ENCODE results near the gene PCDH15.

DNA sequence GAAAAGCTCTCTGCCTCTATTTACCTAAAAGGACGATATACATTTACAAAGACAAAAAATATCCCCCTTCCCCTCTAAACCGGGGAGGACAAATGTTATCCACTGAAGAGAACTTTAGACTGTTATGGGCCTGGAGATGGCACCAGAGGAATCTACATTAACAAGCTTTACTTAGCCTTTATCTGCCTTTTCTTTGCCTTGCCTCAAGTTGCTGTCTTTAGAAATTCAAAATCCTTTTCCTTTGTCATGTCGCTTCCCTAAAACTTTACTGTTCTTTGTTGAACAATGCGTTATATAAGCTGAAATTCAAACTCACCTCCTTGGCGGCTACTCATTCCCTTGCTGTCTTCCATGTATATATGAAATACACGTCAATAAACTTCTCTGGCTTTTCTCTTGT lies 405.0 kb downstream of the PCDH15 start:
- TF ChIP-seq EP300 (IDR thresholded peaks at IDR 0.05) (no peak), CTCF (IDR thresholded peaks at IDR 0.05) (no peak), POLR2AphosphoS5 (IDR thresholded peaks at IDR 0.05) (no peak), POLR2A (IDR thresholded peaks at IDR 0.05) (no peak)
